Glomerular visceral epithelial cell (primary cell): ENCODE data around the gene SPINK9.
"Not testable (repeated sequence)": the region's sequence is repeated elsewhere in the genome, so short reads cannot be mapped to it uniquely, and the experiment has no call there.

Experiments used
- DNase-seq: peaks from one replicate; pipeline ENCODE4 v3.0.0-alpha.2; 2016; ENCODE audit errors: extremely low spot score

The SPINK9 gene

GRCh38 chr5:148335259-148335658 is at the start of gene SPINK9:
TSS of gene SPINK9 (plus strand) at chr5:148335559. CDS start at chr5:148335614, 55 bp downstream.
- no peak for DNase-seq

- no peak for DNase-seq
These were observed 44.8 kb upstream of the SPINK9 start for GRCh38 chr5:148290271-148291195.

- no peak for DNase-seq
These were observed 37.6 kb upstream of the SPINK9 start for GRCh38 chr5:148297731-148298130.

GRCh38 chr5:148306446-148306845 is 28.9 kb upstream of the SPINK9 start:
- DNase-seq = no peak

GRCh38 chr5:148309019-148309418 is 26.3 kb upstream of the SPINK9 start:
- no peak for DNase-seq

- no peak for DNase-seq
These were observed 25.6 kb upstream of the SPINK9 start for GRCh38 chr5:148309746-148310145.

- no peak for DNase-seq
These were observed 23.9 kb upstream of the SPINK9 start for GRCh38 chr5:148311484-148311883.

GRCh38 chr5:148312153-148312552 is 23.2 kb upstream of the SPINK9 start, which contains the start of gene SPINK7:
TSS of gene SPINK7 (plus strand) at chr5:148312423. CDS start at chr5:148312484, 61 bp downstream.
- DNase-seq = no peak

- no peak for DNase-seq
These were observed 21.2 kb upstream of the SPINK9 start for GRCh38 chr5:148314187-148314586.

GRCh38 chr5:148314731-148315130 is 20.6 kb upstream of the SPINK9 start:
- no peak for DNase-seq

- DNase-seq = not testable (repeated sequence)
These were observed 15.1 kb upstream of the SPINK9 start for GRCh38 chr5:148320011-148320963.

GRCh38 chr5:148333262-148333849 is 2.0 kb upstream of the SPINK9 start:
- no peak for DNase-seq

- no peak for DNase-seq
These were observed 1.5 kb downstream of the SPINK9 start for GRCh38 chr5:148336704-148337435.

- no peak for DNase-seq
These were observed 7.1 kb downstream of the SPINK9 start for GRCh38 chr5:148342371-148343045.

GRCh38 chr5:148343046-148343407 is 7.7 kb downstream of the SPINK9 start:
- no peak for DNase-seq

- DNase-seq = no peak
These were observed 8.5 kb downstream of the SPINK9 start for GRCh38 chr5:148343603-148344487.

GRCh38 chr5:148347706-148348105 is 12.3 kb downstream of the SPINK9 start:
- no peak for DNase-seq

- DNase-seq = no peak
These were observed 17.3 kb downstream of the SPINK9 start for GRCh38 chr5:148352696-148353095.

GRCh38 chr5:148353634-148354033 is 18.3 kb downstream of the SPINK9 start:
- DNase-seq = no peak

GRCh38 chr5:148364343-148364742 is 29.0 kb downstream of the SPINK9 start:
- DNase-seq = no peak
